ENCODE measurements around the gene APOA4. TPM values are rescaled to one million over a fixed set of nuclear protein-coding genes. Genes with fewer than 3 reads are reported as not detected.

The APOA4 gene
- total RNA-seq, 1 experiment from 2014 or later = not detected

- peak; percentile 54 for DNase-seq (ENCODE audit: low read depth)
These were observed 40.4 kb downstream of the APOA4 start for GRCh38 chr11:116782728-116783127.

GRCh38 chr11:116778556-116778955 is 44.5 kb downstream of the APOA4 start:
- DNase-seq (ENCODE audit: low read depth) = no peak

- no peak for DNase-seq (ENCODE audit: low read depth)
These were observed 46.0 kb downstream of the APOA4 start for GRCh38 chr11:116777056-116777455.

GRCh38 chr11:116776522-116776984 is 46.6 kb downstream of the APOA4 start:
- no peak for DNase-seq (ENCODE audit: low read depth)

GRCh38 chr11:116775975-116776374 is 47.1 kb downstream of the APOA4 start:
- no peak for DNase-seq (ENCODE audit: low read depth)

GRCh38 chr11:116774661-116775060 is 48.4 kb downstream of the APOA4 start:
- DNase-seq (ENCODE audit: low read depth) = no peak

GRCh38 chr11:116773203-116774097 is 49.7 kb downstream of the APOA4 start:
- DNase-seq (ENCODE audit: low read depth) = peak; percentile 30

GRCh38 chr11:116772443-116773202 is 50.5 kb downstream of the APOA4 start, which contains the start of gene BUD13:
Gene BUD13 (minus strand): TSS chr11:116772987. CDS start chr11:116772964, 23 bp downstream.
- peak; percentile 86 for DNase-seq (ENCODE audit: low read depth)

- no peak for DNase-seq (ENCODE audit: low read depth)
These were observed 51.2 kb downstream of the APOA4 start for GRCh38 chr11:116771935-116772334.

Other genes starting within 250 kb of the APOA4 start
- gene BUD13, start 50.3 kb downstream of the APOA4 start, total RNA-seq (2014; rRNA removed; shearing (Covaris generic)) = 22.9 and 27.9 TPM in 2 replicates
- 105 and 106 TPM in 2 replicates for gene ZPR1, start 35.3 kb downstream of the APOA4 start, total RNA-seq (2014; rRNA removed; shearing (Covaris generic))
- 0.23 TPM in 1 of 2 replicates, not detected in the other for gene APOA5, start 31.4 kb downstream of the APOA4 start, total RNA-seq (2014; rRNA removed; shearing (Covaris generic))
- gene APOC3, start 6.6 kb upstream of the APOA4 start, total RNA-seq (2014; rRNA removed; shearing (Covaris generic)) = not detected in 2 replicates
- 0.14 and 0.27 TPM in 2 replicates for gene APOA1, start 14.3 kb upstream of the APOA4 start, total RNA-seq (2014; rRNA removed; shearing (Covaris generic))

Data from HT1080 (cell line).